Measurements from ENCODE around the gene SELENOO.
"Not testable (repeated sequence)": the region's sequence is repeated elsewhere in the genome, so short reads cannot be mapped to it uniquely, and the experiment has no call there.

Gene SELENOO

GRCh38 chr22:50167689-50168489 is 32.9 kb upstream of the SELENOO start:
- no peak overlapping the region for H3K9ac ChIP-seq (ENCODE audit: low read length)
- no peaks in the 10 kb centered on the region for H3K9me3 ChIP-seq (ENCODE audit: control insufficient read depth, low read depth, low read length)
- no peak overlapping the region for H3K27ac ChIP-seq (ENCODE audit: low read length)
- peaks cover 37% of the 10 kb centered on the region for H3K27me3 ChIP-seq (ENCODE audit: control insufficient read depth, insufficient read depth, low read length)
- no peaks in the 10 kb centered on the region for H3K36me3 ChIP-seq (ENCODE audit: control insufficient read depth, low read depth, low read length)
- H3K4me3 ChIP-seq (ENCODE audit: low read length): no peak overlapping the region
- H3K4me1 ChIP-seq (ENCODE audit: control insufficient read depth, low read depth, low read length): no peaks in the 10 kb centered on the region

GRCh38 chr22:50168490-50169180 is 32.2 kb upstream of the SELENOO start:
- H3K27ac ChIP-seq (ENCODE audit: low read length); H3K4me3 ChIP-seq (ENCODE audit: low read length); H3K36me3 ChIP-seq (ENCODE audit: control insufficient read depth, low read depth, low read length); H3K4me1 ChIP-seq (ENCODE audit: control insufficient read depth, low read depth, low read length); H3K9me3 ChIP-seq (ENCODE audit: control insufficient read depth, low read depth, low read length); H3K9ac ChIP-seq (ENCODE audit: low read length): not testable (repeated sequence)
- peaks cover 37% of the 10 kb centered on the region for H3K27me3 ChIP-seq (ENCODE audit: control insufficient read depth, insufficient read depth, low read length)

GRCh38 chr22:50169181-50169759 is 31.5 kb upstream of the SELENOO start:
- Histone ChIP-seq H3K36me3 (ENCODE audit: control insufficient read depth, low read depth, low read length) (no peaks in the 10 kb centered on the region), H3K27ac (ENCODE audit: low read length) (no peak overlapping the region), H3K4me3 (ENCODE audit: low read length) (no peak overlapping the region), H3K4me1 (ENCODE audit: control insufficient read depth, low read depth, low read length) (no peaks in the 10 kb centered on the region), H3K9me3 (ENCODE audit: control insufficient read depth, low read depth, low read length) (no peaks in the 10 kb centered on the region), H3K27me3 (ENCODE audit: control insufficient read depth, insufficient read depth, low read length) (peaks cover 37% of the 10 kb centered on the region), H3K9ac (ENCODE audit: low read length) (no peak overlapping the region)

- no peak overlapping the region for H3K27ac ChIP-seq (ENCODE audit: low read length)
- H3K27me3 ChIP-seq (ENCODE audit: control insufficient read depth, insufficient read depth, low read length): peaks cover 37% of the 10 kb centered on the region
- H3K4me1 ChIP-seq (ENCODE audit: control insufficient read depth, low read depth, low read length): no peaks in the 10 kb centered on the region
- H3K9me3 ChIP-seq (ENCODE audit: control insufficient read depth, low read depth, low read length): no peaks in the 10 kb centered on the region
- H3K4me3 ChIP-seq (ENCODE audit: low read length): no peak overlapping the region
- H3K9ac ChIP-seq (ENCODE audit: low read length): no peak overlapping the region
- H3K36me3 ChIP-seq (ENCODE audit: control insufficient read depth, low read depth, low read length): no peaks in the 10 kb centered on the region
Observed at GRCh38 chr22:50169774-50170341, 31.0 kb upstream of the SELENOO start.

- Histone ChIP-seq H3K27ac (ENCODE audit: low read length) (no peak within 1 kb of the TSS), H3K9me3 (ENCODE audit: control insufficient read depth, low read depth, low read length) (no peaks in the 10 kb centered on the region), H3K27me3 (ENCODE audit: control insufficient read depth, insufficient read depth, low read length) (peaks cover 37% of the 10 kb centered on the region), H3K36me3 (ENCODE audit: control insufficient read depth, low read depth, low read length) (no peaks in the 10 kb centered on the region), H3K4me3 (ENCODE audit: low read length) (peak within 1 kb of the TSS; percentile 58), H3K9ac (ENCODE audit: low read length) (no peak within 1 kb of the TSS), H3K4me1 (ENCODE audit: control insufficient read depth, low read depth, low read length) (no peaks in the 10 kb centered on the region)
Observed at GRCh38 chr22:50170453-50171318, 30.1 kb upstream of the SELENOO start, which contains the start of gene PANX2. Gene PANX2 (plus strand): TSS chr22:50170731. CDS start chr22:50170731, 0 bp downstream.

GRCh38 chr22:50171319-50171964 is 29.4 kb upstream of the SELENOO start:
- Histone ChIP-seq H3K9me3 (ENCODE audit: control insufficient read depth, low read depth, low read length) (no peaks in the 10 kb centered on the region), H3K9ac (ENCODE audit: low read length) (no peak overlapping the region), H3K4me3 (ENCODE audit: low read length) (peak overlapping the region; percentile 58), H3K4me1 (ENCODE audit: control insufficient read depth, low read depth, low read length) (no peaks in the 10 kb centered on the region), H3K27me3 (ENCODE audit: control insufficient read depth, insufficient read depth, low read length) (peaks cover 37% of the 10 kb centered on the region), H3K36me3 (ENCODE audit: control insufficient read depth, low read depth, low read length) (no peaks in the 10 kb centered on the region), H3K27ac (ENCODE audit: low read length) (no peak overlapping the region)

- Histone ChIP-seq H3K27ac (ENCODE audit: low read length) (no peak overlapping the region), H3K4me1 (ENCODE audit: control insufficient read depth, low read depth, low read length) (no peaks in the 10 kb centered on the region), H3K27me3 (ENCODE audit: control insufficient read depth, insufficient read depth, low read length) (peaks cover 37% of the 10 kb centered on the region), H3K9me3 (ENCODE audit: control insufficient read depth, low read depth, low read length) (no peaks in the 10 kb centered on the region), H3K36me3 (ENCODE audit: control insufficient read depth, low read depth, low read length) (no peaks in the 10 kb centered on the region), H3K4me3 (ENCODE audit: low read length) (no peak overlapping the region), H3K9ac (ENCODE audit: low read length) (no peak overlapping the region)
Observed at GRCh38 chr22:50171965-50172421, 28.8 kb upstream of the SELENOO start.

- no peaks in the 10 kb centered on the region for H3K9me3 ChIP-seq (ENCODE audit: control insufficient read depth, low read depth, low read length)
- H3K27me3 ChIP-seq (ENCODE audit: control insufficient read depth, insufficient read depth, low read length): peaks cover 28% of the 10 kb centered on the region
- no peak overlapping the region for H3K4me3 ChIP-seq (ENCODE audit: low read length)
- H3K36me3 ChIP-seq (ENCODE audit: control insufficient read depth, low read depth, low read length): no peaks in the 10 kb centered on the region
- H3K27ac ChIP-seq (ENCODE audit: low read length): no peak overlapping the region
- H3K9ac ChIP-seq (ENCODE audit: low read length): no peak overlapping the region
- H3K4me1 ChIP-seq (ENCODE audit: control insufficient read depth, low read depth, low read length): no peaks in the 10 kb centered on the region
Observed at GRCh38 chr22:50173311-50173982, 27.4 kb upstream of the SELENOO start.

GRCh38 chr22:50173983-50174355 is 26.8 kb upstream of the SELENOO start:
- no peak overlapping the region for H3K9ac ChIP-seq (ENCODE audit: low read length)
- H3K36me3 ChIP-seq (ENCODE audit: control insufficient read depth, low read depth, low read length): no peaks in the 10 kb centered on the region
- no peaks in the 10 kb centered on the region for H3K9me3 ChIP-seq (ENCODE audit: control insufficient read depth, low read depth, low read length)
- H3K27me3 ChIP-seq (ENCODE audit: control insufficient read depth, insufficient read depth, low read length): peaks cover 22% of the 10 kb centered on the region
- H3K4me3 ChIP-seq (ENCODE audit: low read length): no peak overlapping the region
- no peak overlapping the region for H3K27ac ChIP-seq (ENCODE audit: low read length)
- no peaks in the 10 kb centered on the region for H3K4me1 ChIP-seq (ENCODE audit: control insufficient read depth, low read depth, low read length)
